ENCODE data around the gene EPN1. TPM values are rescaled to one million over a fixed set of nuclear protein-coding genes. Genes with fewer than 3 reads are reported as not detected.

The EPN1 gene
- total and polyA plus RNA-seq, 9 of the 15 experiments (the other 6 are each of a cell fraction or from before 2014, with no cell fraction given) = 0.08 to 138 (median 12.7) TPM

GRCh38 chr19:55702131-55702627 is 27.2 kb downstream of the EPN1 start (continued):
- TF ChIP-seq POLR2H (tag; IDR thresholded peaks at IDR 0.05; ENCODE audit: low read depth) (no peak), COPS2 (conservative IDR thresholded peaks at IDR 0.05) (no peak), CTCF (IDR thresholded peaks at IDR 0.05 in 2 of 3, conservative IDR thresholded peaks at IDR 0.05 in 1 of 3; ENCODE audit: insufficient read depth in 2 of 3, low read depth in 1 of 3, low read length in 3 of 3) (no peak), PYGO2 (tag; IDR thresholded peaks at IDR 0.05) (no peak), ZNF57 (CRISPR knock-in tag; IDR thresholded peaks at IDR 0.05) (no peak), ZNF551 (CRISPR knock-in tag; IDR thresholded peaks at IDR 0.05) (no peak), SIX5 (IDR thresholded peaks at IDR 0.05; ENCODE audit: borderline replicate concordance in 1 of 2, insufficient read depth in 1 of 2, low read depth in 1 of 2, low read length in 2 of 2) (no peak), ZNF217 (CRISPR knock-in tag; IDR thresholded peaks at IDR 0.05) (no peak), HSF4 (CRISPR knock-in tag; IDR thresholded peaks at IDR 0.05; ENCODE audit: borderline replicate concordance) (no peak), ESRRB (CRISPR knock-in tag; IDR thresholded peaks at IDR 0.05; ENCODE audit: borderline replicate concordance) (no peak), SIN3B (IDR thresholded peaks at IDR 0.05; ENCODE audit: low read depth) (no peak), NCOA1 (IDR thresholded peaks at IDR 0.05; ENCODE audit: low read depth) (no peak), NR3C1 (CRISPR knock-in tag; IDR thresholded peaks at IDR 0.05) (no peak)
- TF ChIP-seq, protein P1, sequence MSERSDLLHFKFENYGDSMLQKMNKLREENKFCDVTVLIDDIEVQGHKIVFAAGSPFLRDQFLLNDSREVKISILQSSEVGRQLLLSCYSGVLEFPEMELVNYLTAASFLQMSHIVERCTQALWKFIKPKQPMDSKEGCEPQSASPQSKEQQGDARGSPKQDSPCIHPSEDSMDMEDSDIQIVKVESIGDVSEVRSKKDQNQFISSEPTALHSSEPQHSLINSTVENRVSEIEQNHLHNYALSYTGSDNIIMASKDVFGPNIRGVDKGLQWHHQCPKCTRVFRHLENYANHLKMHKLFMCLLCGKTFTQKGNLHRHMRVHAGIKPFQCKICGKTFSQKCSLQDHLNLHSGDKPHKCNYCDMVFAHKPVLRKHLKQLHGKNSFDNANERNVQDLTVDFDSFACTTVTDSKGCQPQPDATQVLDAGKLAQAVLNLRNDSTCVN (CRISPR knock-in tag; IDR thresholded peaks at IDR 0.05) = no peak
- TF ChIP-seq, protein P2, sequence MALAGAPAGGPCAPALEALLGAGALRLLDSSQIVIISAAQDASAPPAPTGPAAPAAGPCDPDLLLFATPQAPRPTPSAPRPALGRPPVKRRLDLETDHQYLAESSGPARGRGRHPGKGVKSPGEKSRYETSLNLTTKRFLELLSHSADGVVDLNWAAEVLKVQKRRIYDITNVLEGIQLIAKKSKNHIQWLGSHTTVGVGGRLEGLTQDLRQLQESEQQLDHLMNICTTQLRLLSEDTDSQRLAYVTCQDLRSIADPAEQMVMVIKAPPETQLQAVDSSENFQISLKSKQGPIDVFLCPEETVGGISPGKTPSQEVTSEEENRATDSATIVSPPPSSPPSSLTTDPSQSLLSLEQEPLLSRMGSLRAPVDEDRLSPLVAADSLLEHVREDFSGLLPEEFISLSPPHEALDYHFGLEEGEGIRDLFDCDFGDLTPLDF (CRISPR knock-in tag; IDR thresholded peaks at IDR 0.05) = no peak
- TF ChIP-seq, protein P3, sequence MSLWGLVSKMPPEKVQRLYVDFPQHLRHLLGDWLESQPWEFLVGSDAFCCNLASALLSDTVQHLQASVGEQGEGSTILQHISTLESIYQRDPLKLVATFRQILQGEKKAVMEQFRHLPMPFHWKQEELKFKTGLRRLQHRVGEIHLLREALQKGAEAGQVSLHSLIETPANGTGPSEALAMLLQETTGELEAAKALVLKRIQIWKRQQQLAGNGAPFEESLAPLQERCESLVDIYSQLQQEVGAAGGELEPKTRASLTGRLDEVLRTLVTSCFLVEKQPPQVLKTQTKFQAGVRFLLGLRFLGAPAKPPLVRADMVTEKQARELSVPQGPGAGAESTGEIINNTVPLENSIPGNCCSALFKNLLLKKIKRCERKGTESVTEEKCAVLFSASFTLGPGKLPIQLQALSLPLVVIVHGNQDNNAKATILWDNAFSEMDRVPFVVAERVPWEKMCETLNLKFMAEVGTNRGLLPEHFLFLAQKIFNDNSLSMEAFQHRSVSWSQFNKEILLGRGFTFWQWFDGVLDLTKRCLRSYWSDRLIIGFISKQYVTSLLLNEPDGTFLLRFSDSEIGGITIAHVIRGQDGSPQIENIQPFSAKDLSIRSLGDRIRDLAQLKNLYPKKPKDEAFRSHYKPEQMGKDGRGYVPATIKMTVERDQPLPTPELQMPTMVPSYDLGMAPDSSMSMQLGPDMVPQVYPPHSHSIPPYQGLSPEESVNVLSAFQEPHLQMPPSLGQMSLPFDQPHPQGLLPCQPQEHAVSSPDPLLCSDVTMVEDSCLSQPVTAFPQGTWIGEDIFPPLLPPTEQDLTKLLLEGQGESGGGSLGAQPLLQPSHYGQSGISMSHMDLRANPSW (CRISPR knock-in tag; IDR thresholded peaks at IDR 0.05) = no peak
- TF ChIP-seq, protein P4, sequence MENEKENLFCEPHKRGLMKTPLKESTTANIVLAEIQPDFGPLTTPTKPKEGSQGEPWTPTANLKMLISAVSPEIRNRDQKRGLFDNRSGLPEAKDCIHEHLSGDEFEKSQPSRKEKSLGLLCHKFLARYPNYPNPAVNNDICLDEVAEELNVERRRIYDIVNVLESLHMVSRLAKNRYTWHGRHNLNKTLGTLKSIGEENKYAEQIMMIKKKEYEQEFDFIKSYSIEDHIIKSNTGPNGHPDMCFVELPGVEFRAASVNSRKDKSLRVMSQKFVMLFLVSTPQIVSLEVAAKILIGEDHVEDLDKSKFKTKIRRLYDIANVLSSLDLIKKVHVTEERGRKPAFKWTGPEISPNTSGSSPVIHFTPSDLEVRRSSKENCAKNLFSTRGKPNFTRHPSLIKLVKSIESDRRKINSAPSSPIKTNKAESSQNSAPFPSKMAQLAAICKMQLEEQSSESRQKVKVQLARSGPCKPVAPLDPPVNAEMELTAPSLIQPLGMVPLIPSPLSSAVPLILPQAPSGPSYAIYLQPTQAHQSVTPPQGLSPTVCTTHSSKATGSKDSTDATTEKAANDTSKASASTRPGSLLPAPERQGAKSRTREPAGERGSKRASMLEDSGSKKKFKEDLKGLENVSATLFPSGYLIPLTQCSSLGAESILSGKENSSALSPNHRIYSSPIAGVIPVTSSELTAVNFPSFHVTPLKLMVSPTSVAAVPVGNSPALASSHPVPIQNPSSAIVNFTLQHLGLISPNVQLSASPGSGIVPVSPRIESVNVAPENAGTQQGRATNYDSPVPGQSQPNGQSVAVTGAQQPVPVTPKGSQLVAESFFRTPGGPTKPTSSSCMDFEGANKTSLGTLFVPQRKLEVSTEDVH (IDR thresholded peaks at IDR 0.05; ENCODE audit: low read depth, partially characterized antibody) = no peak
